ENCODE results near the gene TEX11.
"Not testable (repeated sequence)": the region's sequence is repeated elsewhere in the genome, so short reads cannot be mapped to it uniquely, and the experiment has no call there.

The TEX11 gene

GRCh38 chrX:70577442-70577841 is 331.1 kb downstream of the TEX11 start:
- DNase-seq: no peak

GRCh38 chrX:70569922-70570576 is 338.5 kb downstream of the TEX11 start:
- not testable (repeated sequence) for DNase-seq

DNA sequence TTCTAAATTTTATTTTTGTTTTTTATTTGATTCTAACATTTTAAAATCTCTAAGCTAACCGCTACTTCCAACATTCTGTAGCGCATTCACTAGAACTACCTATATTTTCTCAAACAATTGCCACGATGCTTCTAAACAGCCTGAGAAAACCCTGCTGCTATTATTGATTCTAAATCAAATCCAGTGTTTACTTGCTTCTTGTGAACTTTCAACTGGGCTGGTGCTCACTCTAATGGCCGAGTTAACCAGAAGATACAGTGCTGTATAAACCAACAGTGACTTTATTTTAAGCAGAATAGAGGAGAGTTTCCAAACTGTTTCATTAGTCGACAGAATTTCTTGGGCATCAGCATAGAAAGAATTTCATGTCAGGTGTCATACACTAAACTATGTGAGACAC is 353.6 kb downstream of the TEX11 start:
- no peak for DNase-seq

GRCh38 chrX:70554523-70554922 is 354.0 kb downstream of the TEX11 start:
- DNase-seq: no peak

GRCh38 chrX:70554081-70554480 is 354.4 kb downstream of the TEX11 start:
- no peak for DNase-seq

- DNase-seq: no peak
Observed at GRCh38 chrX:70553516-70553915, 355.0 kb downstream of the TEX11 start.

- no peak for DNase-seq
Observed at GRCh38 chrX:70552130-70552704, 356.3 kb downstream of the TEX11 start.

- no peak for DNase-seq
Observed at GRCh38 chrX:70549429-70549828, 359.1 kb downstream of the TEX11 start.

DNA sequence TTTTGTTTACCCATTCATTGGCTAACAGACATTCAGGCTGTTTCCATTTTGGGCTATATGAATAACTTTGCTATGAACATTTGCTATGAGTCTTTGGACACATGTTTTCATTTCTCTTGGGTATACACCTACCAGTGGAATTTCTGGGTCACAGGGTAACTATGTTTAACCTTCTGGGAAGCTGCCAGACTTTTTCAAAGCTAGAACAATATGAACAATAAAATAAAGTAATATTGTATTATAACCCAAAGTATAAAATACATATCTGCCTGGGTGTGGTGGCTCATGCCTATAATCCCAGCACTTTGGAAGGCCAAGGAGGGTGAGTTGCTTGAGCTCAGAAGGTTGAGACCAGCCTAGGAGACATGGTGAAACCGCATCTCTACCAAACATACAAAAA is 373.3 kb downstream of the TEX11 start:
- DNase-seq: no peak

DNA sequence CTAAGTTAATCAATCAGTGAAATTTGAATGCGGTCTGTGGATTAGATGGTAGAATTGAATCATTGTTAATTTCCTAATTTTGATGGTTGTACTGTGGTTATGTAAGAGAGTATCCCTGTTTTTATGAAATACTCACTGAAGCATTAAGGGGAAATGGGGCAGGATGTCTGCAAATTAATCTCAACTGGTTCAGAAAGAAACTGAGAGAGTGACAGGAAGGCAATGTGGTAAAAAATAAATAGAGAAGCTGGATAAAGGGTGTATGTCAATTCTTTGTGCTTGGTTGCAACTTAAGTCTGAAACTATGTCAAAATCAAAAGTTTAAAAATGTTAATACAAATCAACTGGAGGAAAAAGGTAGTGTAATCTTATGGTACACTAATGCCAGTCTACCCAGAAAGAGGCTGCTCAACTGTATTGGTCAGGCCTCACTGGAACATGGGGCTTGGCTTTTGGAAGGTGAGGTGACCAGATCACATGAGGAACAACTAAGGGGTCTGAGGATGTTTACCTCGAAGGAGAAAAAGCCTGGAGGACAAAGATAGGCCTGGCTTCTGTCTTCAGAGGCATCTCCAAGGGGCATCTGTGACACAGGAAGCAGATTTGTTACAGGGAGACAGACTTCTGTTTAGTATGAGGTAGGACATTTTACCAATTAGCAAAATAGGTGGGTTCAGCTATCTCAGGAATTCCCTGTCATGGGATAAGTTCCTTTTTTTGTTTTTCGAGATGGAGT is 380.7 kb downstream of the TEX11 start:
- no peak for DNase-seq

GRCh38 chrX:70527053-70527452 is 381.5 kb downstream of the TEX11 start:
- no peak for DNase-seq

DNA sequence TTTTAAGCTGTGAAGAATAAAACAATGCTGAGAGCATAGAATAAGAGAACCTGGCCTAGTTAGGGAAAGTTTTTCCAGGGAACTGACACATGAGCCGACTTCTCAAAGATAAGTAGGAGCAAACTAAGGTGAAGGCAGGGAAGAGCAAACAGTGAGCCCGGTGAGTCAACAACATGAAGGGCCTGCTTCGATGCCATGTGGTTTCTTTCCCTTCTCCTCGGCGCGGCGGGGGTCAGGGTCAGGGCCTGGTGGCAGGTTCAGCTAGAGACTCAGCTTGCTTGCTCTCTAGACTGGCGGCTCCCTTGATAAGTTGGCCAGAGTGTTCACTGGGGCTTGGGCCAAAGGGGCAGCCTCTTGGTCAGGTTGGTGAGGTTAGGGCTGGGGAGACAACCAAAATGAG is 382.8 kb downstream of the TEX11 start:
- no peak for DNase-seq

GRCh38 chrX:70515692-70516091 is 392.8 kb downstream of the TEX11 start:
- DNase-seq: not testable (repeated sequence)

- not testable (repeated sequence) for DNase-seq
Observed at GRCh38 chrX:70515270-70515669, 393.2 kb downstream of the TEX11 start.

- DNase-seq: no peak
Observed at GRCh38 chrX:70509078-70509477, 399.4 kb downstream of the TEX11 start.

DNA sequence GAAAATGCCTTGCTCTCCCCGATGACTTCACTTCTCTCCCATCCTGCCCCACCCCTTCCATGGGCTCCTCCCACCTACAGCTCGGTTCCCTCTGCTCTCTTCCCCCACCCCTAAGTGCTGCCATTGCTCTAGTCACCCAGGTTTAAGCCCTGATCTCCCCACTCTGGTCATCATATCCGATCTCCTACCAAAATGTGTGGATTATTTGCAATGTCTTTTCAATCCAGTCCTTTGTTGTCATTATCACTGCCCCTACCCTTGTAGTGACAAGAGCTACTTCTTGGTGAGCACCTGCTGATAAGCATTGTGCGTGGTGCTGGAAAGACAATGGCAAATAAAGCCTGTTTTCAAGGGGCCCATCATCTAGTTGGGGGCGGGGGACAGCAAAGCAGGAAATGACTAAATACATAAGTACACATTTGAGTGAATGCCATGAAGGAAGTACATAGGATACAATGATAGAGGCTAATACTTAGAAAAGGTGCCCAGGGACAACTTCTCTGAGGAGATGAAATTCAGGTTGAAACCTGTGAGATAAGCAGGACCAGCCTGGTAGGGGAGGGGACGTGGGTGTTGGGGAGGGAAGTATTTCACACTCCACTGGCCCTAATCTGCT is 400.1 kb downstream of the TEX11 start:
- DNase-seq: peak; percentile 57

DNA sequence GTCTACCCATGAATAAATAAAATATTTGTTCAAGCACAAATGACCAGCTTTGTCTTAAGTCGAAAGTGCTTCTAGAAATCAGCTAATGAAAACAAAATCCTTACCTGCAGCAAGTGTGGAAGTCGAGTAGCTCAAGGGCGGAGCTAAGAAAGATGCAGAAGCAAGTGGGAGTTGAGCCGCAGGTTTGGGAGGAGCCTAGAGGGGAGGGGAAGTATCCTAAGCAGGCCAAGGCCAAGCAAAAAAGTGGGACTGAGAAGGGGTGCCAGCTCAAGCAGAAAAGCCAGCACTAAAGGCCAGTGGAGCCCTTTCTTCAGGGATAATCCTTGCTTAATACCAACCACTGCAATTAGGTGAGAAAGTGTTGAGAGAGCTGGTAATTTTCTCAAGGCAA is 403.1 kb downstream of the TEX11 start:
- no peak for DNase-seq

- no peak for DNase-seq
Observed at GRCh38 chrX:70504772-70505450, 403.6 kb downstream of the TEX11 start.

DNA sequence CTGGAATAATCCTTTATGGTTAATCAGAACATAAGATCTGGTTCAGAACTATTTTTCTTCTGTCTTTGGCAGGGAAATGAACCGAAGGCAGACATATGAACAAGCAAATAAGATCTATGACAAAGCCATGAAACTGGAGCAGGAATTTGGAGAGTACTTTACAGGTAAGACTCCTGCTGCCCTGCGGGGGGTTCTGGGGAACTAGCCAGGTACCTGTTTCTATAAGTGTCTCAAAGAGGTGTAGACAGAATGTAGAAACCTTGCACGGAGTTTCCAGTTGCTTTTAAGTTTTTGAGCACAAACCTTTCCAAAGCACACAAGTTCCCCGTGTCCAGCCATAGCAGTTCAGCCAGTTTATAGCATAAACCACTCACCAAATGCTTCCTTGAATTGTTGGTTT is 407.7 kb downstream of the TEX11 start:
- DNase-seq: no peak

DNA sequence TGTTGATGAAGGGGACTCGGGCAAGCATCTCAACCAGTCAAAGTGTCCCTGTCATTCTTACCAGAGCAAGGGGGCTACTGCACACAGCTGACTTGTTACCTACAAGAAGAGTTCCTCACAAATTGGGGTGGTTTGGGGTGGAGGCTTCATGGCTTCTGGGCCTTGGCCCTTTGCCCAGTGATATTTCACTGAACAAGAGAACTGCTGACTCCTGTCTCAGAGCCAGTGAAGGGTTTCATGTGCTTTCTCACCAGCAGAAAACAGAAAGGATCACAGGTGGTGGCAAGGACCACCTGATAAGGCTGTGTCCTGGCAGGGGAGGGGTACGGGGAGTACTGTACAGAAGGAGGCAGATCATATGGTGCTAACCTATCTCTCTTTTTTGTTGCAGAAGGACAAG is 410.4 kb downstream of the TEX11 start:
- no peak for DNase-seq

DNA sequence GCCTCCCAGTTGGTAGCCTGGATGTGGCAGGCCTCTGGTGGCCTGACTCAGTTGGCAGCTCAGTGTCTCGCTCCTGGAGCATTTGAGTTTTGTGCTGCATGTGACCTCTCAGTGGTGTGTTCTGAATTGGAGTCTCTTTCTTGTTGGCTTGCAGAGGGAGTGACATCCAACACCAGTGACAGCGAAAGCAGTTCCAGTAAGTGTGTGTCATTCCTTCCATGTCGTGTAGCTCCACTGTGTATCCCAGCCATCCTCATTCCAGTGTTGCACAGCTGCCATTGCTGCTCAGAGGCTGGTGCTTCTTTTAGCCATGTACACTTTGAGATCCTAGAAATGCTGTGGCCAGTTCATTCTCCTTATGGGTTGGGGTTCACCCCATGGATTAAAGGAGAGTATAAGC is 411.5 kb downstream of the TEX11 start:
- DNase-seq: no peak

GRCh38 chrX:70496491-70496890 is 412.0 kb downstream of the TEX11 start:
- DNase-seq: no peak

GRCh38 chrX:70494441-70494840 is 414.1 kb downstream of the TEX11 start:
- no peak for DNase-seq
